ENCODE results near the gene TIGD1.

DNA sequence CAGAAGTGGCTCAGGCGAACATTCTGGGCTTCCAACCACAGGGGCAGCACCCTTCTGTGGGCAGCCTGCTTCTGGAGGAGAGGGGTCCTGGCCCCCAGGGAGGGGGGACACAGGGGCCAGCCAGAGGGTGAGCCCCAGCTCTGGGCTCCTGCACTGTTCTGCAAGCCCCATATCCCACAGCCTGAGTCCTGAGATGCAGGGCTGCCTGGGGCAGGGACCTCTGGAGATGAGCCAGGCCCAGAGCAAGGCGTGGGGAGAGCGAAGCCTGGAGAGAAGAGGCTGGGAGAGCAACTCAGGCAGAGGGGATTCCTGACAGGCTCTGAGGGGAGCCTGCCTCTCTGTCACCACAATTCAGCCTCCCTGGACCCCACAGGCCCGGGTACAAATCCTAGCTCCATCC is 43.6 kb downstream of the TIGD1 start:
- TF ChIP-seq GATA3 (IDR thresholded peaks at IDR 0.05; ENCODE audit: low read depth, low read length): no peak
- TF ChIP-seq GATA2 (IDR thresholded peaks at IDR 0.05; ENCODE audit: low read depth, low read length): no peak
